ENCODE measurements around the gene ARSB. TPM values are rescaled to one million over a fixed set of nuclear protein-coding genes. Genes with fewer than 3 reads are reported as not detected.

Gene ARSB
- total and polyA plus RNA-seq, 9 of the 15 experiments (the other 6 are each of a cell fraction or from before 2014, with no cell fraction given), result 0.52 to 4.6 (median 2.4) TPM

- FAIRE-seq, result no peak
- DNase-seq (ENCODE audit: extremely low read depth in 1 of 4, low spot score in 3 of 4), result no peak
- Histone ChIP-seq H3K4me3 (no peak overlapping the region), H3K27me3 (ENCODE audit: control insufficient read depth in 2 of 2, insufficient read depth in 2 of 2, low read length in 2 of 2) (peaks cover 8 to 31% of the 10 kb centered on the region in 2 experiments), H4K20me1 (replicated peaks; ENCODE audit: control insufficient read depth, insufficient read depth, low read length) (no peaks in the 10 kb centered on the region), H3K9me1 (ENCODE audit: control insufficient read depth, insufficient read depth, low read length) (no peaks in the 10 kb centered on the region), H3K4me1 (replicated peaks in 1 of 2; ENCODE audit: control insufficient read depth in 2 of 2, insufficient read depth in 2 of 2, low read length in 2 of 2) (no peaks in the 10 kb centered on the region), H3K79me2 (ENCODE audit: control insufficient read depth, insufficient read depth, low read length) (no peaks in the 10 kb centered on the region), H2AFZ (ENCODE audit: low read depth, low read length) (no peak overlapping the region), H3K27ac (ENCODE audit: extremely low read depth, low read depth, low read length) (no peak overlapping the region), H3K9me3 (replicated peaks; ENCODE audit: control insufficient read depth, insufficient read depth, low read depth, low read length) (no peaks in the 10 kb centered on the region), H3K9ac (ENCODE audit: insufficient read depth in 1 of 2, low read depth in 2 of 2, low read length in 2 of 2) (no peak overlapping the region), H3K4me2 (ENCODE audit: insufficient read depth, low read length) (no peak overlapping the region), H3K36me3 (ENCODE audit: control insufficient read depth, insufficient read depth, low read length) (no peaks in the 10 kb centered on the region)
- no peak for ATAC-seq
- intact Hi-C loops (cut with micrococcal nuclease) (no loop called here), in situ Hi-C loops (cut with MboI) (no loop called here)
- ChIA-PET CTCF (ENCODE audit: low intra/inter-chr PET ratio) (interaction anchor here (0.6 kb wide), 1 partner anchor 334 kb away, joined by 4 read pairs; no protein-coding TSS in a partner anchor), POLR2A (no interaction called here)
- TF ChIP-seq GABPB2 (CRISPR knock-in tag; conservative IDR thresholded peaks at IDR 0.05) (no peak), ATF3 (IDR thresholded peaks at IDR 0.05) (no peak), ATF3 (CRISPR knock-in tag; conservative IDR thresholded peaks at IDR 0.05) (no peak), LARP7 (IDR thresholded peaks at IDR 0.05) (no peak), MNT (conservative IDR thresholded peaks at IDR 0.05) (no peak), EP300 (IDR thresholded peaks at IDR 0.05; ENCODE audit: low read length) (no peak), CEBPB (tag; IDR thresholded peaks at IDR 0.05) (0 out of 2 replicates have a peak, but pooled peaks have one; percentile 39)
- WGBS (ENCODE audit: insufficient coverage, low coverage, missing lambda C conversion rate), result 4% methylated on average over 4 of the region's 4 CpGs
- BruUV-seq (replicated peaks), result no TSS peak
Observed at GRCh38 chr5:78753093-78753531, 232.0 kb downstream of the ARSB start.

All from K562 (cell line).